Fibroblast of mammary gland (primary cell): ENCODE data around the gene ABCC10.

Source experiments
- DNase-seq: peaks from one replicate; pipeline ENCODE4 v3.0.0-alpha.2; 2010; ENCODE audit warnings: low read depth
- H3K4me3 ChIP-seq: 2 replicates; pipeline ENCODE4 v1.5.1; 2011; ENCODE audit warnings: low read depth, mild to moderate bottlenecking, low read length, moderate library complexity; ENCODE audit not compliant: control insufficient read depth
- CTCF ChIP-seq: conservative IDR thresholded peaks from 2 replicates; pipeline ENCODE4 v1.5.1; 2011; ENCODE audit warnings: low read depth, low read length, inconsistent platforms; ENCODE audit not compliant: control insufficient read depth, insufficient read depth

ABCC10 gene

GRCh38 chr6:43436577-43437282 lies 9.4 kb downstream of the ABCC10 start:
- no peak overlapping the region for H3K4me3 ChIP-seq
- DNase-seq: peak; percentile 86
- TF ChIP-seq CTCF: no peak

GRCh38 chr6:43437700-43438099 lies 10.4 kb downstream of the ABCC10 start:
- no peak overlapping the region for H3K4me3 ChIP-seq
- DNase-seq: no peak
- no peak for TF ChIP-seq CTCF

GRCh38 chr6:43442935-43443334 lies 15.6 kb downstream of the ABCC10 start:
- DNase-seq: no peak
- H3K4me3 ChIP-seq: no peak overlapping the region
- TF ChIP-seq CTCF: no peak

GRCh38 chr6:43444036-43444435 lies 16.7 kb downstream of the ABCC10 start:
- no peak for TF ChIP-seq CTCF
- no peak for DNase-seq

GRCh38 chr6:43444582-43444981 lies 17.2 kb downstream of the ABCC10 start:
- no peak for TF ChIP-seq CTCF
- no peak for DNase-seq
- no peak overlapping the region for H3K4me3 ChIP-seq

More at GRCh38 chr6:43444036-43444435, 16.7 kb downstream of the ABCC10 start:
- no peak overlapping the region for H3K4me3 ChIP-seq

- TF ChIP-seq CTCF: no peak
- no peak for DNase-seq
- no peak overlapping the region for H3K4me3 ChIP-seq
These were observed 18.2 kb downstream of the ABCC10 start for GRCh38 chr6:43445576-43445975.
